NCI-H446 (cell line): ENCODE measurements around the gene SLX4IP.
A peak's percentile ranks its signal among the peaks of the same experiment; 100 is the strongest.

ENCODE experiments used
- DNase-seq, 2 experiments: peaks; one replicate each; lab custom pipeline; 2025; lab: John Stamatoyannopoulos, UW

The SLX4IP gene

DNA sequence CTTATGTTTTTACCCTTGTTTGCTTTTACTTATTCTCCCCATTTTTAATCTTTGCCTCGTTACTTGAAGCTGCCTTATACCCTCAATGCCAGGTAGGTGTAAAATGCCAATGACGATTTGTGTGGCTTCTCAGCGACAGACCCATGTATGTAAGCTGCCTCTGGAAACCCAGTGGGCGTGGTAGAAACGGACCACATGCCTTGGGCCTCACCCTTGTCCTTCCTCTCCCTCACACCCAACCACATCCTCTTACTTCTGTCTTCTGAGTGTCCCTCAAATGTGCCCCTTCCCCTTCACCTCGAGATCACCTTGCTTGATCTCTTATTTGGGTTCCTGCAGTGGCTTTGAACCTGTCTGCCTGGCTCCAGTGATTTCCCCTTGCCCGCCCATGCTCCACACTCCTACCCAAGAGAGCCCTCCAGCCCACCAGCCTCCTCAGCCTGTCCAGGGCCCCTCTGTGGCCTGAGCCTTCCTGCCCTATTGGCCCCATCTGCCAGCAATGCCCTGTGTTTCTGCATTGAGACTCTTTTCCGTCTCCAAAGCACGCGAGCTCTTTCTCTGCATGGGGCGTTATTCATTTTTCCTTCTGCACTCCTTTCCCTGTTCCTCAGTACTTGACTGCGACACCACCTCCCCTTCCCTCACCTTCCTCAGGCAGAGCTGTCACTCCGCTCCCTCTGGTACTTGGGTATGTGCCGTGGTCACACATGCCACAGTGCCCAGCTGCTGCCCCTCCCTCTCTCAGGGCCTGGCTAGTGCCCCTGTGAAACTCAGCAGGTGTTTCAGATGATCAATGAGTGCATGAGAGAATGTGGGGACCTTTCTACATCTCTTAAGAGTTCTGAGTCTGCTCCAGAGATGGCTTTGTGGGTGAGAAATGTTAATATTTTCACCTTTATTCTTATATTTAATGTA lies 115.4 kb downstream of the SLX4IP start:
- no peak for DNase-seq

DNA sequence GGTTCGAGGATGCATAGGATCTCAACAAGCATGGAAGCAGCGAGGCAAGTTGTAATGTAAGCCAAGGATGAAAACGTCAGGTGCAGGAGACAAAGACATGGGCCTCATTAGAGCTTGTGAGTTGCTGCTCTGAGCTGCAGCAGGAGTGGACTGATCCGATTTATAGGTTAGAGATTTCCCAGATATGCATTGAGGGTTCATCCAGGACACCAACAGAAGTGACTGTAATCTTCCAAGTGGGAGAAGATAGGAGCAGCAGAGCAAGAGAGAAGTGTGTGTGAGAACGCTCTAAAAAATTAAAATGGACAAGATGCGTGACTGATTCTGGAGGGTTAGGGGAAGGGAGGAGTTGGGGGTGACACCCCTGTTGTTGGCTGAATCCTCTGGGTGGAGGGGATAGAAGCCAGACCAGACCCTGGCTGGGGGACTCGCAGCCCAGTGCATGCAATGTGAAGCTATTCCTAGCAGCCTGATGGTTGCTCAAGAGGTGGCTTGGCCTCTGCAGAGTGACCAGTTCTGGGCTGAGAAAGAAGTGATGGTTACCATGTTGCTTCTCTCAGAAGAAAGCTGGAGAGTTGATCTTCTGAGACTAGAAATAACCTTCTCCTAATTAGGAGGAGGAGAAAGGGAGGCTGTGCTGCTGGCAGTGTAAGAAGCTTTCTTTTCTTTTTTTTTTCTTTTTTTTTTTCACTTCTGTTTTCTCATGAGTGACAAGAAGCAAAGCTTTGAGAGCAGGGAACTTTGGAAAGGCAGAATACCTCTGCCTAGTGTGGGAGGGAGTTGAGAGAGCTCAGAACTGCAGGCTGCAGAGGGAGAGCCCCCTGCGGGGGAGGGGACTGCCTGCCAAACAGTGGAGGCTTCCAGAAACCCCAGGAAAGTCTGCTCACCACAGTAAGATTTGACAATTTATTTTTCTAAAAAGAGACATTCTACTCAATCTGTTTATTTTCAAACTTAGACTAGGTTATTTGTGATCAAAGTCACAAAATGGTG lies 116.9 kb downstream of the SLX4IP start:
- DNase-seq: peak in 1 of 2 experiments; percentile 5

DNA sequence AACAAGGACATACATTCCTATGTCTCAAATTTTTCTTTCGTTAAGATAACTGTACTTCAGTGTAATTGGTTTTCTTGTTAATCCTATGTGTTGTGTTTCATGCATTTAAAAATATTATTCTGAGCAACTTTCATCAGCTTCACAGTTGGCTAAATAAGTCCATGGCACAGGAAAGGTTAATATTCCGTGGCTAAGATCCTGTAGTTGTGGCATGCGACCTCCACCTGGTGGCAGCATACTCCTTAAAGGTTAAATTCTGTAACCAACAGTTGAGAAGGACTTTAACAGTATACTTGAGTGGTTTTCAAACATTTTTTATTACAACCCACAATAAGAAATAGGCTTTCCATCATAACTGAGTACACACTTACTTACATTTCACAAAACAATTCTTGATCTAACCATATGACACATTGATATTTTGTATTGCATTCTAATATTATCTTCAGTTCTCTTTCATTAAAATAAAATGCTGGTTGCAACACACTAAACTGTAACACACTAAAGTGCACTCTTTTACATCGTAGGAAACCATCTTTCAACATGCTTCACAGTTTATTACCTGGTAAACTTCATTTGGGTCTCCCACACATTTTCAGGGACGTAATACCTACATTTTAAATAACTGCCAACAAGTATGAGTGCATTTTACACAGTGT lies 118.3 kb downstream of the SLX4IP start:
- DNase-seq: peak; percentile 39 to 73

DNA sequence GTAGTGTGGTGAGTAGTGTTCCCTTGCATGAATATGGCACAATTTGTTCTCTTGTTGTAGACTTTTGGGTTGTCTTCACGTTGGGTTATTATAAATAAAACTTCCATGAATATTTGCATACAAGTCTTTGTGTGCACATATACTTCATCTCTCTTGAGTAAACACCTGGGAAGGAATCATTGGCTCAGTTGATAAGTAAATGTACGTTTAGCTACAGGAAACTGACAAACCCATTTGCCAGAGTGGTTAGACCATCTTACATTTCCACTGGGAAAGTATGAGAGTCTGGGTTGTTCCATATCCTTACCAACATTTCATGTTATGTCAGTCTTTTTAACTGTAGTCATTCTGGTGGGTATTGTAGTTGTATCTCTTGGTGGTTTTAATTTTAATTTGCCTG lies 119.2 kb downstream of the SLX4IP start:
- DNase-seq: no peak

DNA sequence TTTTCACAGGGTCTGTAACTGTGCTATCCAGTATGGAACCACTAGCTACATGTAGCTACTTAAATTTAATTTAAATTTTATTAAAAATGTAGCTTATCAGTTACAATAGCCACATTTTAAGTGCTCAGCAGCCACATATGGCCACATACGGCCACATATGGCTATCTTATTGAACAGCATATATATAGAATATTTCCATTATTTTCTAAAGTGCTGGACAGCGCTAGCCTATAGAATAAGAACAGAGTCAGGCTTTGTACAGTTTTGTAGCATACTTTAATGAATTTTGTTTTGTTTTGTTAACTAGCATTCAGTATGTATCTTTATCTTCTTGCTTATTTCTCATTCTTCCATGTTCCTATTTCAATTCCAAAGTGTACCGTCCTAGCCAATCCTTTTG lies 120.3 kb downstream of the SLX4IP start:
- DNase-seq: no peak

DNA sequence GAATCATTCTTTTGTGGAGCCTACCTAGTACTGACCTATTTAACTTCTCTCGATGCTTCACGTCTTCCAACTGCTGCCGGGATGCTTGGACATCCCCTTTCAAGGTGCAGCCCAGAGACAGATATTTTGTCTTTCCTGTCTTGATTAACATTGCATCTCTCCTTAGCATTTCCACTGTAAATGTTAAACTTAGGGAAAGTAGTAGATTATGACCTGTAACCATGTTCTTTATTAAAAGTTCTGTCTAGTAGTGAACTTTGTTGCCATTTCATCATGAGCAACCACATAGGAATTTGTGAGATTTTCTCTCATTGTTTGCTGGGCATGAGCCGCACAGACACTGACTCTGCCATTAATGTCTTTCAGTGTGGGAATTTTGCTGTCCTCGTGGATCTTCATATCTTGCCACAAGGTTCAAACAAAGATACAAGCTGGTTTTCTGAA lies 120.8 kb downstream of the SLX4IP start:
- no peak for DNase-seq

DNA sequence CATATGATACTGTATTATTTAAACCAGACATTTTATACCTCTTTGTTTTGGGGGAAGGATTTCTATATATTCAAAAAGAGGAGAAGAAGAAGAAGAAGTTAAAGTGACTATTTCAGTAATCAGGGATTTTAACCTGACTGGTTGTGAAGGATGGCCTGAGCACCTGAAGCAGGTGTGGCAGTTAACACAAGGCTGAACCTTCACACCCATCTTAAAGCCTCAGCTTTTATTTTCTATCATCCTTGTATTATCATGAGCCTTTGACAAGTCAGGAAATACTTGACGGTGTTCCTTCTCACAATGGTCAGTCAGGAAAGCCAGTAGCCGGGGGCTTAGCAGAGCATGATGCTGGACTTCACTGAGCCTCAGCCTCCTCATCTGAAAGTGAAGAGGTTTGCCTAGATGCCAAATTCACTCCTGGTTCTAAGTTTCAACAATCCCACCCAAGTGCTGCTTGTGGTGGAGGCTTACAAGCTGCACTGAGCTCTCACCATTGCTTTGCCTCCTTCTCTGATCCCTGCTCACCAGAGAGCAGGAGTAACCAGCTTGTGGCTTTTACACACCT lies 121.5 kb downstream of the SLX4IP start:
- no peak for DNase-seq

DNA sequence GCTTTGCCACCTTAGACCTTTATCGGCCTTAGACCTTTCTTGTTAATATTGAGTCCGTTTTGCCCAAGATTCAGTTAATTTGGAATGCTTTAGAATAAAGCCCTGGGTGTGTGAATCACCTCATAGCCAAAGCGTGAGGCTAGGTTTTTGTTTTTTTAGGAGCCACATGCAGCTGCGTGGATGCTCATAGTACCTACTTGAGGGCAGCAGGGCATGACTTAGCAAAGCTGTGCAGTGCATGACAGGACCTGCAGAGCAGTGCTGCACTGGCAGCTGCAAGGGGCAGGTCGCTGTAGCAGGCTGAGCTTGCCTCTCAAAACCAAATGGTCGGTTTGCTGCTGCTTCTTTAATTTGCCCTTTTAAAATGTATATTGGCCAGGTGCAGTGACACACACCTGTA lies 122.6 kb downstream of the SLX4IP start:
- DNase-seq: no peak

DNA sequence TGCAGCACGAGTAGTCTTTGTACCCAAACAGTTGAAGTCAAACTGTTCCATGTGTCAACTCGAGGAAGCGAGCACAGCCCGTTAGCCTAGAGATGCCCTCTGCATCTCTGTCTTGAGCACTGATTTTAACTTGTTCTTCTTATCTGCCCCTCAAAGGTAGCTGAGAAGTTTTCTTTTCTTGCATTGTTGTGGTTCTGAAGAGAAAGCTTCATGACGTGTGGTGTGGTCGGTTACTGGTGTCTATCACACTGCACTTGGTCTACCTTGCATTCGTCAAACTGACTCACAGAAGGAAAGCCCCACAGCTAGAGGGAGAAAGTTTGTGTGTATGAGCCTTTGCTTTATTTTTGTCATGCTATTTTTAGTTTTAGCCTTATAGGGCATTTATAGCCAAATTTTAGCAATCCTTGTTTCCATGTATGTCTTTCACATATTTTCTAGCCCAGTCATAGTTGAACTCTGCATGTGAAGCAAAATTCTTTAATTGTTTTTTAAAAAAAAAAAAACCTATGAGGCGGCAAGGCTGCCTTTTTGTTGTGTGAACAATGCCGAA lies 123.6 kb downstream of the SLX4IP start:
- no peak for DNase-seq

DNA sequence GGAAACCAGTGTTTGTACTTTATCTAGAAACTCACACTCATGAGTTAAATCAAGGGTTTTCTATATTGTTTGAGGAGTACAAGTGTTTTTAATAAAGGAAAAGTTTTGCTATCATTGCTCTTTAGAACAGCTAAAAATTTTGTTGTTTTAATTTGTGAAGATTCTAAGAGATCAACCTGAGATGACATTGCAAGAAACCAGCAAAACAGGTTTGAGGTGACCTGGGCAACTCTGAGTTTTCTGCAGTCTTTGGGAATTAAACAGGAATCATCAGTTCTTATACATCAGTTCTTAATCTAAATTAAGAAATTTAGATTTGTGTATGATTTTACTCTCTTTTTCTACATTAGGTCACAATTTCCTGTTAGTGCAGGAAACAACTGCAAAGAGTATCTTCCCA lies 124.2 kb downstream of the SLX4IP start:
- no peak for DNase-seq

DNA sequence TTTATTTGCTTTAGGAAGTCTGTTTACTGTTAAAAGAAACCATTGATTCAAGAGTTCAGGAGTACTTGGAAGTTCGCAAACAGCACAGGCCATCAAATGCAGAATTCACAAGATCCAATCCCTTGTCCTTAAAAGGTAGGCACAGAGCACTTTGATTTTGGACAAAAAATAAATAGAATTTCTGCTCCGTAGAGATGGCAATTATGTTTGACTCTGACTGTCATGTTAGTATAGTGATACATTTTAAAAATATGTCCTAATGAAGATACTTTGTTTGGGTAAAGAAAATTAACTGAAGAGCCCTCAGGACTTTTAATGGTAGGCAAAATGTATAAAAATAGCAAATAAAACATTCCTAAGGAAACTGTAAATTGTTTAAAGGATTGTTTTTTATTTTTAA lies 125.6 kb downstream of the SLX4IP start:
- DNase-seq: no peak

DNA sequence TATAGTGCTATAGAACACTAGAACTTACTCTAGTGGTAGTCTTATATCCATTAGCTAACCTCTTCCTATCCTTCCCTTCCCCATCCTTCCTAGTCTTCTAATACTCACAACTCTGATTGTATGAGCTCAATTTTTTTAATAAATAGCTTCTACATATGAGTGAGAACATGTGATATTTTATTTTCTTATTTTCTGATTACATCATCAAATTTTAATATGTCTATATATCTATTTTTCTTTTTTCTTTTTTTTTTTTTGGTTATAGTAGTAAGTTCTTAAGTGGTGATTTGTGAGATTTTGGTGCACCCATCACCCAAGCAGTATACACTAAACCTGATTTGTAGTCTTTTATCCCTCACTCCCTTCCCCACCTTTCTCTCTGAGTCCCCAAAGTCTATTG lies 126.2 kb downstream of the SLX4IP start:
- no peak for DNase-seq

DNA sequence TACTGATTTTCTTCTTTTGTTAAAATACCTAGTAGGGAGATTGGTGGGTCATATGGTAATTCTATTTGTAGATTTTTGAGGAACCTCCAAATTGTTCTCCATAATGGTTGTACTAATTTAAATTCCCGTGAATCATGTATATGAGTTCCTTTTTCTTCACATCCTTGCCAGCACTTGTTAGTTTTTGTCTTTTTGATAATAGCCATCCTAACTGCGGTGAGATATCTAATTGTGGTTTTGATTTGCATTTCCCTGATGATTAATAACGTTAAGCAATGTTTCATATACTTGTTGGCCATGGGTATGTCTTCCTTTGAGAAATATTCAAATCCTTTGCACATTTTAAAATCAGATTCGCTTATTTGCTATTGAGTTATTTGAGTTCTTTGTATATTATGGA lies 127.8 kb downstream of the SLX4IP start:
- no peak for DNase-seq

DNA sequence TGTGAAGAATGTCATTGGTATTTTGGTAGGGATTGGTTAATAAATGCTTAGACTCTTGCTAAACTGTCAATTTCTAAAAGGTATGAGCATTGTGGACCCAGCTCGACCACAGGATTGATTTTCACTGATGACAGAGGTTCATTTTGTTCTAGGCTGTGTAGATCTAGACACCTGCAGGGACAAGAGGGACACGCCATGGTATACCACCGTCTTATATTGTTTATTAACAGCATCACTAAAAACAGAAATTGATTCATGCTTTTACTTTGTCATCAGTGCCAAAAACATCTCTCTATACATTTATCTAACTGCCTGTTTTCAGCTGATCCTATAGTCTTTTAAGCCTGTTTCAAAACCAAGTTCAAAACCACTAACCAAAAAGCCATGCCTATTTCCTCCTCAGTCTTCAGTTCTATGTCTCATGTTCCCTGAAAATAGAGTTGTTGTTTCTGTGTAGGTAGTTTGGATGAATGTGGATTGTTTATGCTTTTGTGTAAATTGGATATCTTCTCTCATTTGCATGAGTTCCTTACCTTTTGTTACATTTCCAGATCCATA lies 128.9 kb downstream of the SLX4IP start:
- DNase-seq: no peak

DNA sequence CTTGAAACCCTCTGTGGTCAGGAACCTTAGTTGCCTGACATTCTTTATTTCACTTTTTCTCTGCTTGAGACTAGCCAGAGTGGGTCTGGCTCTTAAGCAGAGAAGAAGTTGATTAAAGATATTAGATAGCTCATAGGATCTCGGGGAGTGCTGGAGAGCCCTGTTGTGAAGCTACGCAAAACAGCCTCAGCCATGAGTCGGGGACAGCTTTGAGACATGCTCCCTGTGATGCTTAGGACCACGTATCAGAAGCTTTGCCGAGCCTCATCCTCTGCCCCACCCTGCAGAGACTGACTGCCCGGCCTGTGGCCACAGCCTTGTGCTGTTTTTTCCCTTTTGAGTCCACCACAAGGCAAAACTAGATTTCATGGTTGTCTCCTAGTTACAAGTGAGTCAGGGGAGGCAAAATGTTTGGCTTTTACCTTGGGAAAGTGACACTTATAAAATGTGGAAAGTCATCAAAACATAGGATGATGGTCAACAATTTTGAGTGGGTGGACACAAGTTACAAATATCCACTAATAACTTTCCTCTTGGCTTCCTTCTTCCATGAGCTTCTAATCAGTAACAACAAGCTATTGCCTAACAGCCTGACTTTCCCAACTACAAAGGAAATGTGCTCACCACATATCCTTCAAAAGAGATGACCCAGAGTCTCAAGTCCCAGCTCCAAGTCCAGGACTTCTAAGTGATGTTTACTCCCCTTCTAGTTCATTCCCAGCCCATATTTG lies 130.3 kb downstream of the SLX4IP start:
- DNase-seq: no peak

DNA sequence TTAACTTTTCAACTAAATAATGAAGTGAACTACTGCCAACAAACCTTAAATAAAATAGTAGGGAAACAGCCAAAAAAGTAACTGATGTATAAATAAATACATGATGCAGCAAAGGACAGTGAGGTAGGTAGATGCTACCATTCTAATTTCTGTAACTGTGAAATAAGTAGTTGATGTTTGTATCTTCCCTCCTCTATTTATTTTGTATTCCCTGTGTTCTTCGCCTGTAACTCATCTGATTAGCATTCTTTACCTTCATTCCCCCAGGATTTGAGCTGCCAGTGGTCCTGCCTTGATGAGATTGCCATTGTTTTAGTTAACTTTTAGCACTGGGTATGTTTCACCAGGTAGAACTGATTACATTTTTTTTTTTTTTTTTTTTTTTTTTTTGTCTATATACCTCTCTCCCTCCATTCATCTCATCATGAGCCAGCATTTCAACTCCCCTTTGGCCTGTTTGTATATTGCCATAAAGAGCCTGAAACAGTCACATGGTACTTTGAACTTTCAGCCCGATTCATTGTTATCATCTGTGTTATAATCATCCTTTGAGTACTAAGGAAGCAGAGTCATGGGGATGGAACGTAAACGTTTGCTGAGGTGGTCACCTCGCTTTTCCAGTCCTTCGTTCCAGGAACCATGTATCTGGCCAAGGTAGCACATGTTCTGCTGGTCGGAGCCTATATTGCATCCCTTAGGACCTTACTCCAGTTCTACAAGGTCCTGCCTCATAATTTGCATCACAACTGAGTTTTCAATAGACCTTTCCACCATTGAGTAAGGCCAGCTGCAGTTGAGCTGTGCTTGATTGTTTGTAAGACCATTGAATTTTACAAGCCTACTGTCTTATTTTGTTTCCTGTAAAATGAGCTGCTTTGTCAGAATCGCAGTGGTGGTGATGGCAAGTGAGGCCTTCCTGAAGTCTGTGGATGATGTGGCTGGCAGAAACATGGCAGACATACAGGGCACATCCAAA lies 131.1 kb downstream of the SLX4IP start:
- no peak for DNase-seq

DNA sequence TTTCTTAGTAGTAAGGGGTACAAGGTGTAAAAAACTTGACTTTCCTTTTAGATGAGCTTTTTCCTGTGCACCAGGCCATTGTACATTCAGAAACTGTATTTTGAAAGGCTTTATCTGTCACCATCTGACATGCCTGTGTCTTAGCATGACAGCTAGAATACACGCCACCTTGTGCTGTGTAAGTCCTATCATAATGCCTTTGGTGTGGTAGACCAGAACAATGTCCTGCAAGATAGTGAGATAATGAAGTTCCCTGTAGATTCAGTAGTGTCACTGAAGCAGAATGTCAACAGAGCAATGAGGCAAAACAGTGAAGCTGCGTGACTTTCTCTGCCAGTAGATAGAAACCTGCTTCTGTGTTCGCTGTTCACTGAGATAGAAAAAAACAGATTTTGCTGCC lies 132.9 kb downstream of the SLX4IP start:
- no peak for DNase-seq

DNA sequence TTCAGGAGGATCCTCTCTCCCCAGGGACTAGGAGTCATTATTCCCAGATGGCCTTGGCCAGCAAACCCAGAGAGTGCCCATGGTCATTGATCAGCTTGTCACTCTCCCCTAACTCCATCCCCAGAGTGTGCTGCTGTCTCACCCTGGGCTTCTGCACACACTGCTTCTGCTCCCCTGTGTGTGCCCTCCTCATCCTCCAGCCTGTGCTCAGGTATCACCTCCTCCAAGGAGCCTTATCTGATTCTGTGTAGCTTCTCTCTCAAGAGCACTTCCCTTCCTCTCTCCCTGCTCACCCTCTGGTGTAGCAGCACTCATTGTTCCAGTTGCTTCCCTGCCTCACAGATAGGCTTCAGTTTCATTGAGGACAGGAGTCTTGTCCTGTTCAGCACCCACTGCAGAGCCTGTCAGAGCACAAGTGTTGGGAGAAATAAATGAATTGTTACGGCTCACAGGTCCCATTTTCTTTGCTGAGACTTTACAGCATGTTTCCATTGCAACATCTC lies 136.3 kb downstream of the SLX4IP start:
- DNase-seq: no peak

DNA sequence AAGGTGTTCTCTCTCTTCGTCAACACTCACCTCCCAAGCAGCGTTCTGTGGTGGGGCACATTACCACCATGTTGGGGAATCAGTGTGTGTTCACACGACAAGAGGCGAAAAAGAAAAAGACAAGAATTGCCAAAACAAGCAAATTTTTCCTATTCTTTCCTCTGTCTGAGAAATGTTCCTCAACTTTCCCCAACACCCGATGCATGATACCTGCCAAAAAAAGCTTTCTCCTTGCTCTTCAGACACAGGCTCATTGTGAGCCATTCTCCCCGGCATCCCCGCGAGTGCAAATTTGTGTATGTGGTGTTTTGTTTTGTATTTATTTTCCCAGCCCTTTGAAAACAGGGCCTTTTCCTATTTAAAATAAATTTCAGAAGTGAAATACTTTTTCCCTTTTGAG lies 137.7 kb downstream of the SLX4IP start:
- no peak for DNase-seq
